RKO (cell line): ENCODE measurements around the gene DIRAS1.

Experiments
- DNase-seq: peaks from one replicate; pipeline ENCODE4 v3.0.0-alpha.2; 2016; ENCODE audit warnings: low spot score

DIRAS1 gene, protein sequence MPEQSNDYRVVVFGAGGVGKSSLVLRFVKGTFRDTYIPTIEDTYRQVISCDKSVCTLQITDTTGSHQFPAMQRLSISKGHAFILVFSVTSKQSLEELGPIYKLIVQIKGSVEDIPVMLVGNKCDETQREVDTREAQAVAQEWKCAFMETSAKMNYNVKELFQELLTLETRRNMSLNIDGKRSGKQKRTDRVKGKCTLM

DNA sequence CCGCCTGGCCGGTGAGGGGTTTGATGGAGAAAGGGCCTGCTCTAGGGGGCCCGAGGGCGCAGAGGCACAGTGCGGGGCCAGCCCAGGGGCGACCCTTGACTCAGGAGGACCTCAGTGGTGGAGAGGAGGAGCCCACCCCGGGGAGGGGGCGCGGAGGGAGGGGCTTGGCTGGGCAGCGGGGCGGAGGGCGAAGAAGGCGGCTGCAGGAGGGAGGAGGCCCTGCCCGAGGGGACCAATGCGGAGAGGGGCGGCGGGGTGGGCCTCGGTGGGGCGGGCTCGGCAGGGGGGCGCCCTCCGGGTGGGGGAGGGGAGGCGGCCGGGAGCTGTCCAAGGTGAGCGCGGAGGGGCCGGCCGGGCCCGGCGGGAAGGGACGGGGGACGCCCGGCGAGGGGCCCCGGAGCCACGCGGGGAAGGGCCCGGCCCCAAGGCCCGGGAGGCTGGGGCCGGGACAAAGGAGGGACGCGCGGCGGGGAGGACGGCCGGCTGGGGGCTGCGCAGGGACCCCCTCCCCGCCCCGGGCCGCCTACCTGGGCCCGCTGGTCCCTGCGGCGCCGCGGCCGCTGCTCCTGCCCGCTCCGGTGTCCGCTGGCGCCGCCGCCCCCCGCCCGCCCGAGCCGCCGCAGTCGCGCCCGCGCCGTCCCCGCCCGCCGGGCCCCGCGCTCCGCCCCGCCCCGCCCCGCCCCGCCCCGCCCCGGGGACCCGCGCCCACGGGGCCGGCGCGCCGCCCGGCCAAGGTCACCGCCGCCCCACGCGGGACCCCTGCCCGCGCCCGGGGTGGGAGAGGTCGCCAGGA, at the start of gene DIRAS1:
Gene DIRAS1, minus strand, starts transcription at position 596 of the 793 bp plus-strand sequence. CDS start 3,566 bp downstream, outside the sequence.
- no peak for DNase-seq

DNA sequence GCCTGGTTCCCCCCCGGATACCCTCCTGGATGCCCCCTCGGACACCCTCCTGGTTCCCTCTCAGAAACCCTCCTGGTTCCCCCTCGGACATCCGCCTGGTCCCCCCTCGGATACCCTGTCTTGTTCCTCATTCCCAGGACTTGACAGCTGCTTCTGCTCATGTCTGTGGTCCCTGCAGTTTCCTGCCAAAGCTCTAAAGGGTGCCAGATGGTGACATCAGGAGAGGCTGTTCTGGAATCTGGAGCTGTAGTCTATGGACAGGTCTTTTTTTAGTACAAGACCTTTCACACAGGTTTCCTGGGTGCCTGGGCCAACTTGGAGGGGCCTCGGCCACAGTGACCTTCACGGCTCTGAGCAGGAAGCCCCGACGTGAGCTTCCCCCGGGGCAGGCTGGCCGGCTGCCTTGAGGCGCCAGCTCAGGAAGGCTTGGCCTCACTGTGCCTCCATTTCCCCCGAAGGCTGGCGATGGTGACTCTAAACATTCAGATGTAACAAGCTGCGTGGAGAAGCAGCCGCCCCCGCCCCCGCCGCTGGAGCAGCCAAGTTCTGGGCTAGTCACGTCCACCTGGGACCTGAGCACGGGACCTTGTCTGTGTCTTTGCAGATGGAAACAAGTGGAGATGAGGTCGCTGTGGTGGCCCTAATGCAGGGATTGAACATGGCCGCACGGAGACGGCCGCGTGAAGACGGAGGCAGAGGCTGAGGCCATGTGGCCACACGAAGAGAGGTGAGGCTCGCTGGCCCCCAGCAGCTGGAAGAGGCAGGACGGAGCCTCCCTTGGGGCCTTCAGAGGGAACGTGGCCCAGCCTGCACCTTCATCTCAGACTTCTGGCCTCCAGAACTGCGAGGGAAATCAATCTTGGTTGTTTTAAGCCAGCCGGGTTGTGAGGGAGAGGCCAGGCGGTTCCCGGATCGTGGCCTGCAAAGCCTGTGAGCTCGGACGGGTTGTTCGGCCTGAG, 49.2 kb upstream of the DIRAS1 start:
- DNase-seq = no peak

DNA sequence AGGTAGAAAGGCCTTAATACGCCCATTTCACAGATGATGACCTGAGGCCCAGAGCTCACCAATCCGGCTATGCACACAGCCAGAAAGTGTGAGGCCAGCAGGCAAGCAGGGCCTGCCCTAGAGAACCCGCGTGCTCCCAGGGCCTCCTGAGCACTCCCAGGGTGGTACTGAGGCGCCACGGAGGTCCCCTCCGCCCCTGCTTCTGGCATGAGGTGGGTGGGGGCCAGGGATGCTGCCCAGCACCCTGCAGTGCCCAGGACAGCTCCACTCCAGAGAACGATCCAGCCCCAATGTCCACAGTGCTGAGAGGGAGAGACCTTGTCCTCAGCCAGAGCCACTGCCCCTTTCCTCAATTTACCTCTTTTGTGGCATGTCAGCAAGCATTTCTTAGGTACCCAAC, 48.0 kb upstream of the DIRAS1 start:
- DNase-seq = no peak

DNA sequence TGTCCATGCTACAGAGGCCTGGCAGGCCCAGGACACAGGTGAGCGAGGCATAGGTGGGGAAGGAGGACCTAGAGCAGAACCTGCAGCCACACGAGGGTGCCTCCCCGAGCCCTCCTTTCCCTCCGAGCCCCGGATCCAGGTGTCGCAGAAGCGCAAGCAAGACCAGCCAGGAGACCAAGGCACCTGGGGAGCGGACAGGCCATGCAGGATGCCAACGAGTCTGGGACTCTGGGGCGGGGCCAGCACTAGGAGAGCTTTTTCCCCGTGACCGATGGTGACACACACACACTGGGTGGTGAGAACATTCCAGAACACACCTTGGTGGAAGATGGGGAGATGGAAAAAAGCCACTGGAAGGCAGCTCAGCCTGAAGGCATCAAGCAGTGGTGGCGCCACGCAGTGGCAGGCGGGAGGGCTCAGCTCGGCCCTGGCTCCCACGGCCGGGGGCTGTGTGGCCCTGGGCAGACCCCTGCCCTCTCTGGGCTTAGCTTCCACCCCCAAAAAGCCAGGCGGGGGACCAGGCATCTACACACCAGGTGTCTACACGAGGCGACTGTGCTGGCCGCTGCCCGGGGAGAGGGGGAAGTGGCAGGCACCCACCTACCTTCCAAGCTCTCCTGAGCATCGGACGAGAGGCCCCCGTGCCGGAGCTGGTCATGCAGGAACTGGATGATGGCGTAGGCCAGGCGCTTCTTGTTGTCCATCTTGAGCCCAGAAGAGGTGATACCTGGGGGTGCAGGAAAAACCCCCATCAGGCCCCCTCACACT, 47.4 kb upstream of the DIRAS1 start:
- DNase-seq = no peak

DNA sequence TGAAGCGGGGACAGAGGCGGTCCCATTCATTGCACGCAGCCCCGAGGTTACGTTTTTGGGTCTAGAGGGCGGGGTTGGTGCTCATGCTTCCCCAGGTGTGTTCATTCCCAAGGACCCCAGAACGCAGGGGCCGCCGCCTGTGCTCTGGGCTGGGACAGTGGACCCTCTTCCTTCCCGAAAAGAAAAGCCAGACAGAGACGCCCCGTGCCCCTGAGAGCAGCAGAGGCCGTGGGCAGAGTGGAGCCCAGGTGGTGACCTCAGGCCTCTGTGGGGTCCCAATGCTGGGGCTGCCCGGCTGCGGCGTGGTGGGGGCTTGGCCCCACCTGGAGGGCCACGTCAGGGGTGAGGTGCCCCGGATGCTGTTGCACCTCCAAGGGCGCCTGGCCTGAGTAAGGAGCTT, 46.5 kb upstream of the DIRAS1 start:
- no peak for DNase-seq

DNA sequence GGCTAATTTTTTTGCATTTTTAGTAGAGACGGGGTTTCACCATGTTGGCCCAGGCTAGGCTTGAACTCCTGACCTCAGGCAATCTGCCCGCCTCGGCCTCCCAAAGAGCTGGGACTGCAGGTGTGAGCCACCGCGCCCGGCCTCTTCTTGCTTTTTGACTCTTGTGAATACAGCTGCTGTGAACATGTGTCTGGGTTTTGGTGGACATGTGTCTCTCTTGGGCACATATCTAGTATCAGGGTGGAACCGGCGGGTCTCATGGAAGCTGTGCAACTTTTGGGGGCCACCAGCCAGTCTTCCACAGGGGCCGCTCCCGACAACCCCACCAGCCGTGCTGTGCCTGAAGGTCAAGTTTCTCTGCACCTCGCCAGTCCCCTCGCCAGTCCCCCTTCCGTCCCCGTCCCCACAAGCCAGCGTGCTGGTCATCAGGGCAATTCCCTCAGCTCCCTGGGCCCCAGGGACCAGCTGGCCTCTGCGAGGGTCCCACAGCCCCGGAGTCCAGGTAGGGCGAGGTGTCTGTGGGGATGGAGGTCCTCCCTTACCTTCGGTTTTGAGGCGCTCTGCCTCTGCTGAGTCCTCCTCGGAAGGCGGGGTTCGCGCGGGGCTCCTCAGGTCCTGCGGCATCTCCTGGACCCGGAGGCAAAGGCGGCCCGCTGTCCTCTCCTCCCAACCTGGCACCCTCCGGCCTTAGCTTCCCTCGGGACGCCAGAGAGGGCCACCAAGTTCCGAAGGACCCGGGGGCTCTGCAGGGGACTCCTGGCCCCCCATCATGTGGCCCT, 45.6 kb upstream of the DIRAS1 start:
- no peak for DNase-seq

DNA sequence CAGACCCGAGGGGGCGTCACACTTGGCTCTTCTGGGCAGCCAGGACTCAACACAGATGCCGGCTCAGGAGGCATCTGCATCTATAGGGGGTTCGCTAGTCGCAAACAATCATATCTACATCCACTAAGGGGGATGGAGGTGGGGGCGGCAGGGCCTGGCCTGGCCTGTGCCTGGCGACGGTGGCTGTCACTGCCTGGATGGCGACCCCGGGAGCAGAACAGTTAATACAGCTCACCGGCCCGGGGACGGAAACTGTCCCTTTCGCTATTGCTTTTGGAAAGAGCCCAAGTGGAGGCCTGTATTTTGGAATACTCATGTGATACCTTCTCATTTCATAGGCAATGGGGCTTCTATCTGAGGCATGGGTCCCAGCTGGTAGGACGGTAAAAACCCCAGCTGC, 44.2 kb upstream of the DIRAS1 start:
- no peak for DNase-seq

DNA sequence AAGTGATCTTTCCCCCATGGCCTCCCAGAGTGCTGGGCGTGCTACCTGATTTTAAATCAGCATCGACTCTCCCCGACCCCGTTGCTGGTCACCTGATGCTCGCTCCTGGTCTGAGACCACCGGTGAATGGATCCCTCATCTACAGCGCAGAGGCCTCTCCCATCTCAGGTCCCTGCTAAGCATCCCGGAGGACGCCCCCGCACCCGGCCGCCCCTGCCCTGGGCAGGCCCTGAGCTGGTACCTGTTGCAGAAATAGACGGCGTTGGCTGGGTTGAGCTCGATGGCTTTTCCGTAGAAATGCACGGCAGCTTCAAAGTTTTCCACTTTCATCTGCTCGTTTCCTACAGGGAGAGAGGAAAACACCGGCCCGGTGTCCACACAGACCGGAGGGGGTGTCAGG, 43.8 kb upstream of the DIRAS1 start:
- no peak for DNase-seq

DNA sequence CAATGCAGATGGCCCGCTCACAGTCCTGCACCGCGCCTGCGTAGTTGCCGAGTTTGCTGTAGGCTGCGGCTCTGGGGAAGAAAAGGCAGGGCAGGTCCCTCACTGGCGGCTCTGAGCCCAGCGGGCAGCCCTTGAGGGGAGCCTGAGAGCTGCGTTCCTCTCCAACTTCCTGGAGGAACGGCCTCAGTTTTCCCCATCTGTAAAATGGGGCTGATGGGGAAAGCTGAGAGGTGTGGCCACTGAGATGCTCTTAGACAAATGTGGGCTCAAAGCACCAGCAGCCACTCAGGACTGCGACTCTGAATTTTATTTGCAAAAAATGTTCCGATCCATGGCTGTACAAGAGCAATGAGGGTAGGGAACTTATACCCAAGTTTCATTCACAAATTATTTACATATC, 42.5 kb upstream of the DIRAS1 start:
- DNase-seq = no peak

DNA sequence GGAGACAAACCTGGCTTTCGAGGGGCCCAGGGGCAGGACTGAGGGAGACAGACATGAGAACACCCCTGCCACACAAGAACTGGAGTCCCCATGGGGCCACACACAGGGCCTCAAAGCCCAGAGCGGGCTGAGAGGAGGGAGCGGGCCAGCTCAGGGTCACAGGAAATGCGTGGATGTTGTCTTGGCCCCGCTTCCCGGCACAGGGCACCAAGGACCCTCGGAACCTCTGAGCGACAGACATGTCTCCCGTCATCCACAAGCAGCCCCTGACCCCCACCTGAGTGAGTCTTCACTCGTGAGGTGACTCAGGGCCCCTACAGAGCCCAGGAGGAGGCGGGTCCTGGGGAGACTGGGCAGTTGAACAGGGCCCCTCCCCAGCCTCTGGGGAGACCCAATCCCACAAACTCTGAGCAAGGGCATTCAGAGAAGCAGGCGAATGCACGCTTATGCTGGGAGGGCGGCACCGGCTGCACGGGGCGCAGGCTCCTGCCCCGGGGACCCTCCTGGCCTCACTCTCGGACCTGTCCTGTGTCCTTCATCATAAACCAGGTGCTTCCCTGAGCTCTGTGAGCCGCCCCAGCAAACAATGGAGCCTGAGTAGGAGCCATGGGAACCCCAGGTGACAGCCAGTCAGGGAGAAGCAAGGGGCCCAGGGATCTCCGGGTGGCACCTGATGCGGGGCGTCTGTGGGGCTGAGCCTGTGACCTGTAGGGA, 41.8 kb upstream of the DIRAS1 start:
- DNase-seq = no peak

DNA sequence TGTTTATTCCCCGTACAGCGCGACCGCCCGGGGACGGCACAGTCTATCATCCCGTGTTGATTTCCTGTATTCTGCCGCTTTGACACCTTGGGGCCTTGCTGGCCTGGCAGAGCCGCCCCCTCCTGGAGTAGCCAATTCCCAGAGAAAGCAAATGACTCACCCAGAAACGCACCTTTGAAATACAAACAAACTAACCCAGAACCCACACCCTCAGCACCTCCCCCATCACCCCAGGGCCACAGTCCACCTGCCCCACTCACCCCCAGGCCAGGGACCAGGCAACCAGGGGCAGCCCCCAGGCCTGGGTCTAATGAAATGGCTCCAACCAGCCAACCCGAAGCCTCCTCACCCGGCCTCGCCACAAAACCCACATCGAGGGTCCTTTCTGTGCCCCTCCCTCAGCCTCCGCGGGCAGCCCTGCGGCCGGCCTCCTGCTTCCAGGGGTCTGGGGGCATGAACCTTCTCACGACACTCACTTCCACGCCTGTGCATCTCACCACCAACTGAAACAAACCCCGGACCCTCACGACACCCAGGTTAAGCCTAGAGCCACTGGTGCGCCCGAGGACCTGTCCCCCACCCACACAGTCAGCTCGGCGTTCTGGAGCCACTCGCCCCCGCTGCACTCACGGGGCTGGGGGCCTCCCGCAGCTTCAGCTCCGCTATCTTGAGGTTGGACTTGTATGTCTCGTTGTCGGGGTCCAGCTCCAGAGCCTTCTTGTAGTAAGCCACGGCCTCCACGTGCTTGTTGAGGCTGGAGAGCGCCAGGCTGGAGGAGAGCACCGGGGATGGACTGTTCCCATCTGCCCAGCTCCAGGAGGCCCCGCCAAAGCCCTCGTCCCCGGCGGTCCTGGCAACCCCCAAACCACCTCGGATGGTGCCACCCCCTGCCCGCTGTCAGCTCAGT, 41.0 kb upstream of the DIRAS1 start:
- no peak for DNase-seq

DNA sequence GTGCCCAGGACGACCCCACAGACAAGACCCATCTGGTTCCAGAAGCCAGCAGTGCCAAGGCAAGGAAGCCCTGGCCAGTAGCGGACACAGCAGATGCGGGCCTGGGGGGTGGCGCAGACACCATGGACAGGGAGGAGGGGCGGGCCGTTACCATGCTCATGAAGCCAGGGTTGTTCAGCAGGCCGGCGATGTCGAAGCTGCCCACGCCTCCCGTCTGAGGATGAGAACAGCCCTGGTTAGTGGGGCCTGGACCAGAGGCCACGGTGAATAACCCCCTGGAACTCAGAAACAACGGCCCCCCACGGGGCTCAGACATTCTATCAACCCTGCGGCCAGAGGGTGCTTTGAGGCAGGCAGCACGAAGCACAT, 40.1 kb upstream of the DIRAS1 start:
- DNase-seq = no peak

DNA sequence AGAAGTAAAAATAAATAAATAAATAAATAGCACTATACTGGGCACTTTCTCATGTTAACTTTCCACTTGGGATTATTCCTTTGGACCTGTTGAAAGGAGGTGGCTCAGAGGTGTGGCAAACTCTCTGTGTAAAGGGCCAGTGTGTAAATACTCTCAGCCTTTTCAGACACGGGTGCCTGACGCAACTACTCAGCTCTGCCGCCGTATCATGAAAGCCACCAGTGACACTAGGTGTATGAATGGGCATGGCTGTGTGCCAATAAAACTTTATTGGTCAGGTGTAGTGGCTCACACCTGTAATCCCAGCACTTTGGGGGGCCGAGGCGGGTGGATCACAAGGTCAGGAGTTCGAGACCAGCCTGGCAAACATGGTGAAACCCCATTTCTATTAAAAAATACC, 38.8 kb upstream of the DIRAS1 start:
- DNase-seq = no peak

DNA sequence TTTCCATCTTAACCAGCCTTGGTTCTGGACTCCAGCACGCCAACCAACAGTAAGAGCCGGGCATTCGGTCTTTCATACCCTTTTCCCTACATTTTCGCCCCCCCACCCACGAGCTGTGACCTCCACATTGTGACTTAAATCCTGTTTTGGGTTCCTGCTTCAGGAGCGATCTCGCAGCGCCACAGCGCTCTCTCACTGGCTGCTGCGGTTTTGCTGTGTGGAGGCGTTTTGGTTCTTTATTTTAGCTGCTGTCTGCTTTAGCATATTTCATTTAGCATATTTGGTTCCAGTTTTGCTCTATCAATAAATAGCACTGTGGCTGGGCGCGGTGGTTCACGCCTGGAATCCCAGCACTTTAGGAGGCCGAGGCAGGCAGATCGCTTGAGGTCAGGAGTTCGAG, 38.2 kb upstream of the DIRAS1 start:
- DNase-seq = no peak

DNA sequence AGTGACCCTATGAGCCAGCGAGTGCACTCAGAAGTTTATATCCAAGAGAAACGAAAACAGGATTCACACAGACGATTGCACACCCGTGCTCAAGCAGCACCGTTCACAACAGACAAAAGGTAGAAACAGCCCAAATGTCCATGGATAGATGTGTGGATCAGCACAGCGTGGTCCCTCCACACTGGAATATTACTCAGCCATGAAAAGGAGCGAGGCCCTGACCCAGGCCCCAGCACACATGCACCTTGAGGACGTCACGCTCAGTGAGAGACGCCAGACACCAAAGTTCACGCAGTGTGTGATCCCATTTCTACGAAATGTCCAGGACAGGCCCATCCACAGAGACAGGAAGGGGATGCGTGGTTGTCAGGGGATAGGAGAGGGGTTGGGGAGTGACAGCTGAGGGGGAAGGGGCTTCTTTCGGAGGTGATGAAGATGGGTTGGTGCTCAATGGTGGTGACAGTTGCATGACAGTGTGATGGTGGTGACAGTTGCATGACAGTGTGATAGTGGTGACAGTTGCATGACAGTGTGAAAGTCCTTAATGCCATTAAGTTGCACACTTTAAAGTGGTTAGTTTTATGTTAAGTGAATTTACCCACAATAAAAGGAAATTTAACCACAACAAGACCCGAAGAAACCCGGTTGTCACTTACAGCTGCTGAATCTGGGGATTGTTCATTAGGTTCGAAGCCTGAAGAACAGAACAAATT, 37.6 kb upstream of the DIRAS1 start:
- DNase-seq = no peak

DNA sequence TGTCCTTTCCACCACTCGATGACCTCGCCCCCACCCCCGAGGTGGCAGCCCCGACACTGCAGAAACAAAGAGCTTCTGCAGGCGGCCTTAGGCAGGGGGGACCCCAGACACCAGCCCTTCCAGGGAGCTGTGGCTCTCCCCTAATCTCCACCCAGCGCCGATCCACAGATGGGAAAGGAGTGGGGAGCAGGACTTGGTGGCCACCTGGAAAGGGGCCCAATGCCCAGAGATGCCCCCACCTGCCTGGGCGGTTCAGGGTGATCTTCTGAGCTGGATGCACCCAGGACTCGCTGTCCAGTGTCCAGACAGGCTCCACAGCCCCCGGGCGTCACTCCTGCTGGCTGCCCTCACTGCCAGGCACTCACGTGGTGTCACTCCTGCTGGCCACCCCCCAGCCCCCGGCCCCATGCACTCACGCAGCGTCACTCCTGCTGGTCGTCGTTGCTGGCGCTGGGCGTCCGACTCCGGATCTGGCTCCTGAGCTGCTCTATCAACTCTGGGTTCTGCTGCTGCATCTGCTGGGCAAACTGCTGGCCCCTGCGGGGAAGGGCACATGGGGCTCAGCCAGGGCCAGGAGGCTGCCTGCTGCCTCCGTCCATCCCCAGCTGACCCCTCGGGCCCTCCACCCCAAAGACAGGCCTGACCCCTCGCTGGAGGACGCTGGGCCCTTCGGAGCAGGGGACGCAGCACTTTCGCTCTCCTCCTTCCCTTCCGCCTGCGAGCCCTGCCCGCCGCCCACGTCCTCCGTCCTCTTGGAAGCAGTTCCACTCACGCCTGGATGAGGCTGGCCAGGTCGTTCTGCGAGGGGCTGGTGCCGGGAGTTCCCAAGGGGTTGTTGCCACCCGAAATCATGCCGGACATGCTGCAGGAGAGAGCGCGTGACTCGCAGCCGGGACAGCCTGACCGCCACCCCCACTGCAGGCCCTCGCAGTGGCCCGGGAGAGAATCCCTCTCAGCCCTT, 36.0 kb upstream of the DIRAS1 start:
- no peak for DNase-seq

DNA sequence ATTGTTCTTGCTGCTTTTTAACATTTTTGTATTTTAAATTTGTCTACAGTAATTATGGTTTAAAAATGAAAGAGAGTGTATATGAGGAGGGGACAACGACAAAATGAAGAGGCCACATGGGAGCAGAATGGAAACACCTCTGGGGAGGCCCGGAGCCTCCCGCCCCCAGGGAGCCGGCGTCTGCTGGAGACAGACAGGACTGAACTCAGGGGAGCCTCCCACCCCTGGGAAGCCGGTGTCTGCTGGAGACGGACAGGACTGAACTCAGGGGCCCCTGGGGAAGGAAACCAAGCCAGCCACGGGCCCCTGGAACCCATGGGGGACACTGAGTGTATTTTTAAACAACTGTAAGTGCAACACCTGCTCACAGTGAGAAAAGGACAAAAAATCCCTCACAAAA, 35.3 kb upstream of the DIRAS1 start:
- DNase-seq = no peak

DNA sequence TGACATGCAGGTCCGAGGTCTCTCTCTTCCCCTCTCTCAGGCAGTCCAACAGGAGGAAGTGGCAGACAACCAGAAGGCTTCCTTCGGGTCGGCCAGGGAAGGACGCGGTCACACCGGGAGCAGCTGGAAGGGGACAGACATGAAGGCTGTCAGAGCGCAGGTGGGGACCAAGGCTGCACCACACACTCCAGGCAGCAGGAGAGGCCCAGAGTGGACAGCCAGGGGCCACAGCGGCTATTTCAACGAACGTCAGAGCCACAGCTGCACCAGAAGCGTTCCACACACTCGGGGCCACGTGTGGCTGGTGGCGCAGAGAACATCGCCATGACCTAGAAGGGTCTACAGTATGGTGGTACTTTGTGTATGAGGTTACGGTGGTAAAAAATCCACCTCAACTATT, 34.6 kb upstream of the DIRAS1 start:
- no peak for DNase-seq
